Measurements from ENCODE around the gene ATG16L2. TPM values are rescaled to one million over a fixed set of nuclear protein-coding genes. Genes with fewer than 3 reads are reported as not detected.

ATG16L2 gene
- total RNA-seq, 2 experiments from 2014 or later = 104 to 105 TPM

DNA sequence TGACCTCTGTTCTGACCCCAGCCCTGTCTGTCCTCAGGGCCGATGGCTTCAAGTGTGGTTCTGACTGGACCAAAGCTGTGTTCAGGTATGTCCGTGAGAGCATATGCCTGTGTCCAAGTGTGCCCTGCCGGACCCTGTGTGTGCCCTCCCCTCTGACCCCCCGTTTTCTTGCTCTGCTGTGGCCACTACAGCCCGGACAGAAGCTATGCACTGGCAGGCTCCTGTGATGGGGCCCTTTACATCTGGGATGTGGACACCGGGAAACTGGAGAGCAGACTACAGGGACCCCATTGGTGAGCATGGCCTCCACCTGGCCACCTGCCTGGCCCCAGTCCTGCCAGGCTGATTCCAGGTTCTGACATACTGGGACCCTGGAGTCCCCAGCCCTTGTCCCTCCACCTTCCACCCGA lies 14.5 kb downstream of the ATG16L2 start:
- ATAC-seq (no peak), DNase-seq (no peak)
- peaks cover 19% of the 10 kb centered on the region for H3K4me1 Mint-ChIP-seq (ENCODE audit: low read depth)
- peak overlapping the region; percentile 30 for H3K27ac Mint-ChIP-seq
- CTCF ChIA-PET = interaction anchor here (1.2 to 2.0 kb wide), 5 partner anchors 35 to 349 kb away, joined by 3 to 12 read pairs (median 7); partner anchors contain the start of genes FCHSD2 and STARD10
- H3K9me3 Mint-ChIP-seq (ENCODE audit: insufficient read depth) = no peaks in the 10 kb centered on the region
- H3K4me3 Mint-ChIP-seq = no peak overlapping the region
- peaks cover 57% of the 10 kb centered on the region for H3K36me3 Mint-ChIP-seq (ENCODE audit: low read depth)
- H3K27me3 Mint-ChIP-seq (ENCODE audit: low read depth) = no peaks in the 10 kb centered on the region
- POLR2A ChIA-PET = no interaction called here

DNA sequence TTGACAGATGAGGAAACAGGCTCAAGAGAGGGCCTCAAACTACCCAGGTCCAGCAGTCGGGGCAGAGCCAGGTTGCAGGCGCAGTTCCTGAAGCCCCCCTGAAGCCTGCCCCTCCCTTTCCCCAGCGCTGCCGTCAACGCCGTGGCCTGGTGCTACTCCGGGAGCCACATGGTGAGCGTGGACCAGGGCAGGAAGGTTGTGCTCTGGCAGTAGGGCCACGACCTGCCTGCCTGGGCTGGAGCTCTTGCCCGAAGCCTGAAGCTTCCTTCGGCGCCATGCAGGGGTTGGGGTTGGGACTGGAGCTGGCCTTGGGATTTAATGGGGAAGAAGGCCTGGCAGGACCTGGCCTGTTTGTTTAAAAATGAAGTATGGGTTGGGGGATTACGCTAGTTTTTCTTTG lies 15.0 kb downstream of the ATG16L2 start:
- H3K9me3 Mint-ChIP-seq (ENCODE audit: insufficient read depth) = no peaks in the 10 kb centered on the region
- ChIA-PET CTCF (no interaction called here), POLR2A (interaction anchor here (0.8 kb wide), 1 partner anchor 439 kb away, joined by 3 read pairs; no protein-coding TSS in a partner anchor)
- H3K27me3 Mint-ChIP-seq (ENCODE audit: low read depth) = no peaks in the 10 kb centered on the region
- DNase-seq = no peak
- H3K4me1 Mint-ChIP-seq (ENCODE audit: low read depth) = peaks cover 23% of the 10 kb centered on the region
- ATAC-seq = no peak
- H3K27ac Mint-ChIP-seq = peak overlapping the region; percentile 60
- no peak overlapping the region for H3K4me3 Mint-ChIP-seq
- H3K36me3 Mint-ChIP-seq (ENCODE audit: low read depth) = peaks cover 55% of the 10 kb centered on the region

GRCh38 chr11:72829884-72830533 lies 15.8 kb downstream of the ATG16L2 start:
- Mint-ChIP-seq H3K36me3 (ENCODE audit: low read depth) (peaks cover 52% of the 10 kb centered on the region), H3K9me3 (ENCODE audit: insufficient read depth) (no peaks in the 10 kb centered on the region), H3K4me3 (no peak overlapping the region), H3K4me1 (ENCODE audit: low read depth) (peaks cover 30% of the 10 kb centered on the region), H3K27ac (peak overlapping the region; percentile 60), H3K27me3 (ENCODE audit: low read depth) (no peaks in the 10 kb centered on the region)
- ATAC-seq (no peak), DNase-seq (no peak)
- ChIA-PET POLR2A (interaction anchor here (0.8 to 2.2 kb wide), 2 partner anchors 347 to 438 kb away, joined by 3 to 12 read pairs; no protein-coding TSS in a partner anchor), CTCF (interaction anchor here (1.1 to 3.7 kb wide), 6 partner anchors 12 to 357 kb away, joined by 3 to 54 read pairs (median 4); no protein-coding TSS in a partner anchor)

DNA sequence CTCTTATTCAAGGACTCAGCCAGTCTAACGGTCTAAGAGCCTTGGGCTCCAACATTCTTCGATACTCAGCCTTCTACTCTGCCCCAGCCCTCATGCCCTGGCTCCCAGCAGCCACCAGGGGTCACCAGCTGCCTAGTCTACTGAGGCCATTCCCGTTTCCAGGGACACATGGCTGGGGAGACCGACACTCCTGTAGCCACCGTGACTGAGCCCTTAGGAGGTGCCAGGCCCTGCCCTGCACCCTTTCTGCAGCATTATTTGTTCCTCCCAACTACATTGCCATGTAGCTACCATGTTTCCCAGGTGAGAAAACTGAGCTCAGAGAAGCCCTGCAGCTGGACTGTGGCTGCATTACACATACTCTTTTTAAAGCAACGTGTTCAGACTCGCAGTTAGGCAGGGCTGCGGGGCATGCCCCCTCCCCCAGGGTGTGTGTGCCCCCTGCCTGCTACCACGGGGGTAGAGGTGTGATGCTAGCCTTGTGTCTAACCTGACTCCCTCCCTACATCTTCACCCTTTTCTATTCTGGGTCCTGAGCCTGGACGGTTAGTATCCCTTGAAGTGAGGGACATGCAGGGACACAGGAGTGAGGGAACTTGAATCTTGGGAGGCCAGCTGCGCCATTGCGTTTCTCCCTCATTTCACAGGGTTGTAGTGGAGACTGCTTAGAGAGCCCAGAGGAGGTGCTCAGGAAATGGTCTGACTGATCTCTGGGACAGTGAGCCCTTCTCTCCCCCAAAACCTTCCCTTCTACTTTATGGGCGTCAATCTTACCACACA lies 17.5 kb downstream of the ATG16L2 start:
- ChIA-PET POLR2A (interaction anchor here (0.9 to 2.2 kb wide), 4 partner anchors 9 to 345 kb away, joined by 3 to 12 read pairs (median 3); no protein-coding TSS in a partner anchor), CTCF (interaction anchor here (0.7 to 3.7 kb wide), 13 partner anchors 9 to 457 kb away, joined by 3 to 54 read pairs (median 3); partner anchors contain the start of gene FCHSD2)
- Mint-ChIP-seq H3K4me1 (ENCODE audit: low read depth) (peaks cover 40% of the 10 kb centered on the region), H3K4me3 (no peak overlapping the region), H3K9me3 (ENCODE audit: insufficient read depth) (no peaks in the 10 kb centered on the region), H3K27me3 (ENCODE audit: low read depth) (no peaks in the 10 kb centered on the region), H3K36me3 (ENCODE audit: low read depth) (peaks cover 48% of the 10 kb centered on the region), H3K27ac (no peak overlapping the region)
- ATAC-seq (peak; percentile 66), DNase-seq (peak; percentile 48)

- peak overlapping the region; percentile 23 for H3K27ac Mint-ChIP-seq
- H3K9me3 Mint-ChIP-seq (ENCODE audit: insufficient read depth) = no peaks in the 10 kb centered on the region
- POLR2A ChIA-PET = interaction anchor here (0.9 to 2.2 kb wide), 3 partner anchors 9 to 345 kb away, joined by 3 to 12 read pairs (median 3); no protein-coding TSS in a partner anchor
- H3K4me1 Mint-ChIP-seq (ENCODE audit: low read depth) = peaks cover 34% of the 10 kb centered on the region
- CTCF ChIA-PET = interaction anchor here (0.7 to 3.7 kb wide), 10 partner anchors 8 to 352 kb away, joined by 3 to 54 read pairs (median 4); partner anchors contain the start of gene FCHSD2
- H3K27me3 Mint-ChIP-seq (ENCODE audit: low read depth) = no peaks in the 10 kb centered on the region
- ATAC-seq (no peak), DNase-seq (no peak)
- H3K36me3 Mint-ChIP-seq (ENCODE audit: low read depth) = peaks cover 47% of the 10 kb centered on the region
- H3K4me3 Mint-ChIP-seq = no peak overlapping the region
Measured at GRCh38 chr11:72832301-72833082, 18.3 kb downstream of the ATG16L2 start.

DNA sequence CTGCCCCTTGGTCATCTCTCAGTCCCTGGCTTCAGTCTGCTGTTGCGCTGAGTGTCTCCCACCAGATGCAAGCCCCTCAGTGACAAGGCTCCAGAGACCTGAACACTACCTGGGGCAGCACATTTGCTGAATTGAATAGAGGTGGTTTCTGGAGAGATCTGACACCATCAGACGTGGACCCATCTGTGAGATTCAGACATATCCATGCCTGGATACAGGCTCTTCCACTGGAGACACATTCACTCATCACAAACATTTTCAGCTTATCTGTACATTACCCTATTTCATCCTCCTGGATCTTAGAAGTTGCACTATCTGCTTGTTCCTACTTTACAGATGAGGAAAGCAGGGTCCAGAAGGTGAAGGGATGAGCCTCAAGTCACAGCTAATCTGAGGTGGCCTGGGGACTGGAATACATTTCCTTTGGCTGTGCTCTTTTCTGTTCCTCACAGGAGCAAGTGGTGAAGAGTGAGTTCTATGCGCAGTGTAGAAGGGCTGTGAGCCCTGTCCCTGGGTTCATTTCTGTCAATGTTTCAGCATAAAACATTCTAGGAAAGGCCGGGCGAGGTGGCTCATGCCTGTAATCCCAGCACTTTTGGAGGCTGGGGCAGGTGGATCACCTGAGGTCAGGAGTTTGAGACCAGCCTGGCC lies 19.0 kb downstream of the ATG16L2 start:
- Mint-ChIP-seq H3K9me3 (ENCODE audit: insufficient read depth) (no peaks in the 10 kb centered on the region), H3K27me3 (ENCODE audit: low read depth) (no peaks in the 10 kb centered on the region), H3K4me1 (ENCODE audit: low read depth) (peaks cover 33% of the 10 kb centered on the region), H3K27ac (peak overlapping the region; percentile 23), H3K36me3 (ENCODE audit: low read depth) (peaks cover 52% of the 10 kb centered on the region), H3K4me3 (no peak overlapping the region)
- ATAC-seq = no peak
- POLR2A ChIA-PET = no interaction called here
- CTCF ChIA-PET = interaction anchor here (3.6 to 3.7 kb wide), 2 partner anchors 108 to 345 kb away, joined by 14 to 54 read pairs; no protein-coding TSS in a partner anchor
- DNase-seq = no peak

DNA sequence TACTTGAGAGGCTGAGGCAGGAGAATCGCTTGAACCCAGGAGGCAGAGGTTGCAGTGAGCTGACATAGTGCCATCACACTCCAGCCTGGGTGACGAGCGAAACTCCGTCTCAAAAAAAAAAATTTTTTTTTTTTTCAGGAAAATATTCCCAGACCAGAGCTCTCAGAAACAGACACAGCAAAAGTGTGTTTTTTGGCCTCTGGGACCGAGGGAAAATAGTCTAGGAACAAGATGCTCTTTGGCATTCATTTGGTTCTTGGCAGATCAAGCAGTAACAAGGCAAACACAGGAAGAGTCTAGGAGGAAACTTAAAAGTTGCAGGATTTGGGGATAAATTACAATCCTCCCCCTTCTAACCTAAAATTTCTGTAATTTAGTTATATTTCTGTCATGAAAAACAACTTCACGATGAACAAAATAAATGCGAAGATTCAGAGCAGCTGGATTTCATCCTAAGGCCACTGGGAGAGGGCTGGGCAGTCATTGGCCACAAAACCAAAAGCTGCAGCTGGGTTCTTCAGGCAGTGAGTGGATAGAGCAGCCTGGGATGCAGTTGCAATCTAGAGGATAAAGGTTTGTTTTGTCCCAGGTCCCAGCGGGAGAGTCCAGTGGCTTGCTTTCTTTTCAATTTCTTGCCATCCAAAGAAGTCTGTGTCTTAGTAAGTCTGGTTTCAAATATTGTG lies 19.7 kb downstream of the ATG16L2 start:
- Mint-ChIP-seq H3K27ac (peak overlapping the region; percentile 82), H3K9me3 (ENCODE audit: insufficient read depth) (no peaks in the 10 kb centered on the region), H3K4me3 (no peak overlapping the region), H3K36me3 (ENCODE audit: low read depth) (peaks cover 50% of the 10 kb centered on the region), H3K27me3 (ENCODE audit: low read depth) (no peaks in the 10 kb centered on the region), H3K4me1 (ENCODE audit: low read depth) (peaks cover 35% of the 10 kb centered on the region)
- POLR2A ChIA-PET = interaction anchor here (1.1 kb wide), 1 partner anchor 18 kb away, joined by 3 read pairs; no protein-coding TSS in a partner anchor
- CTCF ChIA-PET = interaction anchor here (1.2 to 3.7 kb wide), 4 partner anchors 18 to 344 kb away, joined by 3 to 54 read pairs (median 10); no protein-coding TSS in a partner anchor
- ATAC-seq (no peak), DNase-seq (no peak)

DNA sequence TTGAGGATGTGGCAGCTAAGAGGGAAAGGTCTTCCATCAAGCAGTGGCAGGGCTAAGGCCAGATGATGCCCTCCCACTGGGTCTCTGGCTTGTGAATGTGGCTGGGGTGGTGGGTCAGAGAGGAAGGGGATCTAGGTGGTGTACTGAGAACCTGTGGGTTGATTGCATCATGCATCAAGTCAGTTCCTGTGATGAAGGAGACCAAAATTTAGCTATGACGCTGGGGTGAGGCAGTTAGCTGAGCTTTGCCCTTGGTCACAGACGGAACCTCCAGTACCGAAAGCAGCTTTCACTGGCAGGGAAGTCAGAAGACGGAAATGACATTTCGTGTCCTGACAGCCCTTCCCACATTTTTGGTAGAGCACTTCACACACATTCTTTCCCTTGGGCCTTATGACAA lies 20.7 kb downstream of the ATG16L2 start:
- H3K4me3 Mint-ChIP-seq = no peak overlapping the region
- ATAC-seq = no peak
- POLR2A ChIA-PET = interaction anchor here (0.6 to 1.1 kb wide), 2 partner anchors 12 to 19 kb away, joined by 3 read pairs; no protein-coding TSS in a partner anchor

DNA sequence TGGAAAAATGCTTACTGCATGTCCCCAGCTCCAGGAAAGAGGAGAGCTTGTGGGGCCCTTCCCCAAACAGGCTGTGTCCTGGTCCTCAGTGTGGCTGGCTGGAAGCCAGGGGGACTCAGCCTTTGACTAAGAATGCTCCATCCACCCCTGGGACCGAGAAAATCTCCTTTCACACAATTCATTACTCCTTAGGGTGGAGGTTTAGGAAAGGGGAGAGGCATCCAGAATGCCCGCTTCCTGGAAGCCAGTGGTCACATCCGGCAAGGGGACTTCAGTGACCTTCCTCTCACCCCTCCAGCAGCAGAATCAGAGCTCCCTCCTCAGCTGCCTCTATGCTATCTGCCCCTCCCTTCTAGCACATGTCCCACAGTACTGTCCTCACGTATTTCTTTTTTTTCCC lies 21.9 kb downstream of the ATG16L2 start:
- no peak for DNase-seq
- H3K4me3 Mint-ChIP-seq = no peak overlapping the region
- ATAC-seq = no peak
- H3K27me3 Mint-ChIP-seq (ENCODE audit: low read depth) = no peaks in the 10 kb centered on the region
- no peaks in the 10 kb centered on the region for H3K9me3 Mint-ChIP-seq (ENCODE audit: insufficient read depth)
- H3K27ac Mint-ChIP-seq = peak overlapping the region; percentile 23
- ChIA-PET CTCF (interaction anchor here (1.0 to 1.8 kb wide), 2 partner anchors 306 to 342 kb away, joined by 3 to 7 read pairs; partner anchors contain the start of gene FCHSD2), POLR2A (no interaction called here)
- H3K4me1 Mint-ChIP-seq (ENCODE audit: low read depth) = peaks cover 35% of the 10 kb centered on the region
- peaks cover 41% of the 10 kb centered on the region for H3K36me3 Mint-ChIP-seq (ENCODE audit: low read depth)

More for the DNA sequence above, 20.7 kb downstream of the ATG16L2 start:
- DNase-seq = no peak
- peak overlapping the region; percentile 82 for H3K27ac Mint-ChIP-seq
- no peaks in the 10 kb centered on the region for H3K27me3 Mint-ChIP-seq (ENCODE audit: low read depth)
- CTCF ChIA-PET = interaction anchor here (1.2 to 1.8 kb wide), 3 partner anchors 19 to 343 kb away, joined by 3 to 7 read pairs (median 7); no protein-coding TSS in a partner anchor
- H3K36me3 Mint-ChIP-seq (ENCODE audit: low read depth) = peaks cover 48% of the 10 kb centered on the region
- no peaks in the 10 kb centered on the region for H3K9me3 Mint-ChIP-seq (ENCODE audit: insufficient read depth)
- H3K4me1 Mint-ChIP-seq (ENCODE audit: low read depth) = peaks cover 35% of the 10 kb centered on the region

GRCh38 chr11:72838691-72839305 lies 24.6 kb downstream of the ATG16L2 start:
- ATAC-seq (no peak), DNase-seq (no peak)
- Mint-ChIP-seq H3K9me3 (ENCODE audit: insufficient read depth) (no peaks in the 10 kb centered on the region), H3K27me3 (ENCODE audit: low read depth) (no peaks in the 10 kb centered on the region), H3K4me1 (ENCODE audit: low read depth) (peaks cover 35% of the 10 kb centered on the region), H3K27ac (no peak overlapping the region), H3K4me3 (no peak overlapping the region), H3K36me3 (ENCODE audit: low read depth) (peaks cover 48% of the 10 kb centered on the region)
- CTCF ChIA-PET = interaction anchor here (1.6 to 2.0 kb wide), 2 partner anchors 56 to 339 kb away, joined by 3 to 4 read pairs; no protein-coding TSS in a partner anchor
- POLR2A ChIA-PET = interaction anchor here (1.1 kb wide), 1 partner anchor 298 kb away, joined by 3 read pairs; no protein-coding TSS in a partner anchor
